Muscle layer of colon (tissue), 2 donors: Measurements from ENCODE around the gene TSR1.

Source experiments
- H3K27ac ChIP-seq: one replicate; pipeline ENCODE4 v1.7.0; 2013; ENCODE audit warnings: low read depth, mild to moderate bottlenecking, low read length, moderate library complexity
- H3K27me3 ChIP-seq, 2 donors: one replicate each; pipeline ENCODE4 v1.7.0; 2013; ENCODE audit warnings: low read length in 2 of 2, mild to moderate bottlenecking in 2 of 2; ENCODE audit not compliant: insufficient read depth in 2 of 2, control insufficient read depth in 1 of 2
- H3K36me3 ChIP-seq: one replicate; pipeline ENCODE4 v1.7.0; 2013; ENCODE audit warnings: mild to moderate bottlenecking, low read length; ENCODE audit not compliant: insufficient read depth
- H3K4me1 ChIP-seq: one replicate; pipeline ENCODE4 v1.7.0; 2013; ENCODE audit warnings: mild to moderate bottlenecking, low read length; ENCODE audit not compliant: insufficient read depth
- H3K4me3 ChIP-seq, 2 donors: one replicate each; pipeline ENCODE4 v1.7.0; 2013; ENCODE audit warnings: low read length in 2 of 2, low read depth in 1 of 2, mild to moderate bottlenecking in 1 of 2, moderate library complexity in 1 of 2
- H3K9ac ChIP-seq: one replicate; pipeline ENCODE4 v1.7.0; 2013; ENCODE audit warnings: low read length
- H3K9me3 ChIP-seq: one replicate; pipeline ENCODE4 v1.7.0; 2013; ENCODE audit warnings: mild to moderate bottlenecking, low read length
- donor health status: abdominal sarcoma.
- donor health status: Adenocarcinoma of cecum.

The TSR1 gene

DNA sequence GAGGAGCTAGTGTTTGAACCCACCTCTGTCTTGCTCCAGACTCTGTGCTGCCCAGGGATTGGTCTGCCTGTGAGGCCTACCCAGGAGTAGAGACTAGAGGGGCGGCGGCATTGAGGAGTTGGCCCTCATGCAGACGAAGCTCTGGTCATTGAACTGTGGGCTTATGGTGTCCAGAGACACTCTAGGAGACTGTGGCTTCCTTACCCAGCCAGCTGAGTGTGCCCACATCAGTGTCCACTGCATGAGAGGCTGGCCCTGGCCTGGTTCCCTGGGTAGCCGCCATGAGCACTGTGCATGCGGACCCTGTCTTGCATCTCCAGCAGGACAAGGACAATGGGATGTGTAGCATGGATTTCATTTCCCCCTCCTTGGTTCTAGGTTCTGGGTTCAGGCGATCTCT is 15.0 kb upstream of the TSR1 start:
- Histone ChIP-seq H3K4me1 (peaks cover 3% of the 10 kb centered on the region), H3K27ac (no peak overlapping the region), H3K9ac (no peak overlapping the region), H3K27me3 (no peaks in the 10 kb centered on the region), H3K36me3 (no peaks in the 10 kb centered on the region), H3K9me3 (no peaks in the 10 kb centered on the region), H3K4me3 (no peak overlapping the region)

DNA sequence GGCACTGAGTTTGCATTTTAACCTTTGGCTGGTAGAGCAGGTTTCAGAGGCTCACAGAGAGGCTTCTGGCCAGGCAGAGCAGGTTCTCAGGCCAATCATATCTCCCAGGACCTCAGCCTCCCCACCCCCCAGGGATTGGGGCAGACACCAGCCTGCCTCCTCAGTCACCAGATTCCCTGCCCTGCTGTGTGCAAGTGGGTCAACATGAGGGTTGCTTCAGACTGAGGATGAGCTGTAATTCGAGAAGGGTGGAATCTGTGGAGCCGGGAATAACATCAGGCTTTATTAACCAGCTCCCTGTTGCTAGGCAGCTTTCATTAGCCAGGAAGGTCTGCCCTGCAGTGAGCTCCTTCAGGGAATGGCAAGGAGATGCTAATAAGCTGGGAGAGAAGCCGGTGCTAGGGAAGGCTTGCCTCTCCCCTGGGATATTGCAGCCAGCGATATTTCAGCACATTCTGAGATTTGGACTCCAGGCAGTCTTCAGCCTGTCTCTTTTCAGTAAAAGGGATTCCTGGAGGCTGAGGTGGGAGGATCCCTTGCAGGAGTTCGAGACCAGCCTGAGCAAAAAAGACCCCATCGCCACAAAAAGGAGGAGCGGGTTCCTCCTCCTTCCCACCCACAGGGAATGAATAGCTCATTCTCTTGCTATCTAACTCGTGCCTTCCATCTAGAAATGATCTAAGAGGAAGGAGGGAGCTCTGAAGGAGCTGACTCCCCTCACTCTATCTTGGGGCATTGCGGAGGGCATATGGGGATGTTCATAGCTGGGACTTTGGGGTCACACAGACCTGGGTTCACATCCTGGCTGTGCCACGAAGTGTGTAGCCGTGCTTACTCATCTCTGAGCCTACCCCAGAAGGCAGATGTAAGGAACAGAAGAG is 11.8 kb upstream of the TSR1 start:
- peaks cover 19% of the 10 kb centered on the region for H3K36me3 ChIP-seq
- no peak overlapping the region for H3K9ac ChIP-seq
- H3K27me3 ChIP-seq = no peaks in the 10 kb centered on the region
- peaks cover 2% of the 10 kb centered on the region for H3K4me1 ChIP-seq
- no peak overlapping the region for H3K4me3 ChIP-seq
- no peaks in the 10 kb centered on the region for H3K9me3 ChIP-seq
- no peak overlapping the region for H3K27ac ChIP-seq

DNA sequence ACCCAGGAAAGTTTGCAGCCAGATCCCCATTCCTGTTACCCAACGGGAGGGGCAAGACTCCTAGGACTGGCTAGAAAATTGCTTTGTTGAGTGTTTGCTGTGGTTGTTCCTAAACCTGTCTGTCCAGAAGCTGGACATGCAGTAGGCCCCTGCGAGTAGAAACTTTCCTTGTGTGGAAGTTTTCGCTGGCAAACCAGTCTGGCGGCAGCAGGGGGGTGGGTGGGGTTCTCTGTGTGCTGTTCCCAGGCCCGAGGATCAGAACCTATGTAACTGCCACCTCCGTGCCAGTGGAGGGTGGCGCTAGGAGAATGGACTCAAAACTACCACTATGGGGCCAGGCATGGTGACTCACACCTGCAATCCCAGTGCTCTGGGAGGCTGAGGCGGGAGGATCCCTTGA is 10.2 kb upstream of the TSR1 start:
- H3K4me3 ChIP-seq = no peak overlapping the region
- peaks cover 25% of the 10 kb centered on the region for H3K36me3 ChIP-seq
- H3K9ac ChIP-seq = no peak overlapping the region
- no peak overlapping the region for H3K27ac ChIP-seq
- H3K4me1 ChIP-seq = no peaks in the 10 kb centered on the region
- H3K9me3 ChIP-seq = no peaks in the 10 kb centered on the region
- H3K27me3 ChIP-seq = no peaks in the 10 kb centered on the region

DNA sequence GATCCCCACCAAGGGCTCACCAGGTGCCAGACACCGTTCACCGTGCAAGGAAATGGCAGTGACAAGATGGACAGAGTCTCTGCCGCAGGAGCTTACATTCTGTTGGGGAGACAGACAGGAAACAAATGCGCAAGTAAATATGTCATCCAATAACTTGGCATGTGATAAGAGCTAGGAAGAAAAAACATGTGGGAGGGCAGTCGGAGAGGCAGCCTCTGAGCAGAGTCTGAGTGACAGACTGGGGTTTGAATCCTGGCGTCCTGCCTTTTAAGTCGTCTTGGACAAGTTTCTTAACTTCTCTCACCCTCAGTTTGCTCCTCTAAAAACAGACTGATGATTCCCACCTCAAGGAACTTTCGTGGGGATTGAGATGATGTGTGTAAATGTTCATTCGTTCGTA is 8.3 kb upstream of the TSR1 start:
- Histone ChIP-seq H3K9me3 (no peaks in the 10 kb centered on the region), H3K36me3 (peaks cover 26% of the 10 kb centered on the region), H3K27ac (no peak overlapping the region), H3K4me3 (no peak overlapping the region), H3K4me1 (no peaks in the 10 kb centered on the region), H3K9ac (no peak overlapping the region), H3K27me3 (no peaks in the 10 kb centered on the region)

DNA sequence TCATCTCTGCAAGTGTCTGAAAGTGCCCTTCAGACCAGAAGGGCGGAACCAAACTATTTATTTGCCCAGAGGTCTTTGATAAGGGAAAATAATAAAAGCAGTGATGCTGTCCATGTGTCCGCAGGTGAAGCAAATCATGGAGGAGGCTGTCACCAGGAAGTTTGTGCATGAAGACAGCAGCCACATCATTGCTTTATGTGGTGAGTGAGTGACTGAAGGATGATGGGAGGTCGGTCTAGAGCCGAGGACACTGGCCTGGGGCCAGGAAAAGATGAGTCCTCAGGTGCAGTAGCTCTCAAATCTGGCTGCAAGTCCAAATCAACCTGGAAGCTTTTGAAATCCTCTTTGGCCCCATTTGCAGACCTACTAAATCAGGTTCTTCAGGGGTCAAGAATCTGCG is 7.2 kb upstream of the TSR1 start:
- H3K9me3 ChIP-seq = no peaks in the 10 kb centered on the region
- peaks cover 26% of the 10 kb centered on the region for H3K36me3 ChIP-seq
- H3K9ac ChIP-seq = no peak overlapping the region
- peaks cover 1% of the 10 kb centered on the region for H3K4me1 ChIP-seq
- H3K27ac ChIP-seq = no peak overlapping the region
- H3K27me3 ChIP-seq = no peaks in the 10 kb centered on the region
- no peak overlapping the region for H3K4me3 ChIP-seq

DNA sequence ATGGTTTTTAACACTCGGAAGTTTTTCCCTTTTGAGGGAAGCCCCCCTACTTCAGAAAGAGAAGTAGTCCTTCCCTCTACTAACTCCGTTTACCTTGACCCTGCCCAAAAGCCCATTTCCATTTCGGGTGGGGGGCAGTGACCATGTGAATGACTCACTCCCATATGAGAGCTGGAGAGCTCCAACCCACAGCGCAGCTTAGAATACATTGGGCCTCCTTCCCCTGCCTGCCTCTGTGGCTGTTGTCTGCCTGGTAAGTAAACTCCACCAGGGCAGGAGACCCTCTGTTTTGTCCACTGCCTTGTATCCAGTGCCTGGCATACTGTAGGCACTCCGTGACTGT is 2.0 kb upstream of the TSR1 start:
- Histone ChIP-seq H3K36me3 (peaks cover 24% of the 10 kb centered on the region), H3K9ac (peak overlapping the region; percentile 61), H3K27me3 (no peaks in the 10 kb centered on the region), H3K27ac (peak overlapping the region; percentile 76), H3K4me1 (peaks cover 11% of the 10 kb centered on the region), H3K4me3 (peak overlapping the region; percentile 56 to 65), H3K9me3 (no peaks in the 10 kb centered on the region)

DNA sequence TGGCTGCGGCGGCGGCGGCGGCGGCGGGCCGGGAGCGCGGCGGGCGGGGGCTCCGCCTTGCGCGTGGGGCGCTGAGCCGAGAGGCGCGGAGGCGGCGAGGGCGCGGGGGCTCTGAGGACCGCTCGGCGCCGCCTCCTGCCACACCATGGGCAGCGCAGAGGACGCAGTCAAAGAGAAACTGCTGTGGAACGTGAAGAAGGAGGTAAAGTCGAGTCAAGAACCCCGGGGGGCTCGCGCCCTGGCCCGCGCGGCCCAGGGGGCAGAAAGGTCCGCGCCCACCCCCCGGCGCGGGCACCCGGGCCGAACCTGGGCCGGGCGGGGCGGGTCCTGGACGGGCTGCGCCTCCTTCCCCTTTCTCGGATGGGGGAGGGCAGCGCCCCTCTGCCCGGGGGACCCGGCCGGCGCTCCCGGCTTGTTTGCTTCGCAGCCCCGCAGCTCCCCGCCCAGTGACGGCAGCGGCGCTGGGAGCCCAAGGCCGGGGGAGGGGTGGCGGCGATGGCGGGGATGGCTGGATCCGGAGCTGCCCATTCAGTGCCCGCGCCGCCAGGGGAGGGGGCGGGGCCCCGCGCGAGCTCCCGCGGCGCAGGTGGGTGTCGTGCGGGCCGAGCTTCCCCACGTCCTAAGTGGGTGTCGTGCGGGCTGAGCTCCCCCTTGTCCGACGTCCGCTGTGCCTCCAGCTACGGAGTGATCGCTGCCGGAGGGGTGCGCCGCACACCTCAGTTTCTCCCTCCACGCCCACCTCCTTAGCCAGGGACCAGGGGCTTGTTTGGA is 1.5 kb upstream of the TSR1 start:
- Histone ChIP-seq H3K36me3 (peaks cover 27% of the 10 kb centered on the region), H3K27ac (peak overlapping the region; percentile 76)

DNA sequence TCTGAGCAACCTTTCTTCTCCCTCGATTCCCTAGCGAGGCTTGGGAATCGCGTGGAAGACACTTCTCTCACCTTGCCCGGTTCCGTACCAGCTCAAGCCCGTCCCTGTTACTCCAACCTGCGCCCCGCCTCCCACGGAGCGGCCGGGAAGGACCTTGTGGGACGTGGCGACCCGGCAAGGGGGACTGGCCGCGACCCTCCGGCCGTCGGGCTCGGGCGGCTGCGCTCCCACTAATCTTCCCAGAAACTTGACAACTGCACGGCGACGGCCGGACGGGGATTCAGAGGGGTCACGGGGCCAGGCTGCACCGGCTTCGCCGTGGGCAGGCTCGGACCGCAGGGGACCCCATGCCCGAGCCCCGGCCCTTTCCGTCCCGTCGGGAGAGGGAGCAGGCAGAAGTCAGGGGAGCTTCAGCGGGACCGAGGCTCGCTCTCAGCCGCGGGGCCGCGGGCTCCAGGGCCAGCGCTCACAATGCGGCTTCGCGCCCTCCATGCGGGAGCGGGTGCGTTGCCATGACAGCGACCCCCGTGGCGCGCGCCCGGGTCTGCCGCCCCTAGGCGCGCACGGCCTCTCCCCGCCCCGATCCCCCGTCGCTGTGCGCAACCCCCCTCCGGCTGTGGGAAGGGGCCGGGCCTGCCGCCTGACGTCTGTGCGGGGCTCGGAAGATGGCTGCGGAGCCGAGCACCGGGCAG is 741 bp upstream of the TSR1 start, which contains the start of gene SGSM2:
Gene SGSM2 (plus strand): TSS at position 650 of the 692 bp plus-strand sequence. CDS start 188 bp downstream, outside the sequence.
- Histone ChIP-seq H3K9me3 (no peaks in the 10 kb centered on the region), H3K27me3 (no peaks in the 10 kb centered on the region), H3K27ac (peak within 1 kb of the TSS; percentile 84), H3K4me1 (peaks cover 11% of the 10 kb centered on the region), H3K4me3 (peak within 1 kb of the TSS; percentile 65 to 79), H3K9ac (peak within 1 kb of the TSS; percentile 69), H3K36me3 (peaks cover 32% of the 10 kb centered on the region)

More for the DNA sequence above, 1.5 kb upstream of the TSR1 start:
- no peaks in the 10 kb centered on the region for H3K9me3 ChIP-seq
- H3K9ac ChIP-seq = peak overlapping the region; percentile 61
- H3K27me3 ChIP-seq = no peaks in the 10 kb centered on the region
- H3K4me3 ChIP-seq = peak overlapping the region; percentile 56 to 65
- H3K4me1 ChIP-seq = peaks cover 11% of the 10 kb centered on the region

DNA sequence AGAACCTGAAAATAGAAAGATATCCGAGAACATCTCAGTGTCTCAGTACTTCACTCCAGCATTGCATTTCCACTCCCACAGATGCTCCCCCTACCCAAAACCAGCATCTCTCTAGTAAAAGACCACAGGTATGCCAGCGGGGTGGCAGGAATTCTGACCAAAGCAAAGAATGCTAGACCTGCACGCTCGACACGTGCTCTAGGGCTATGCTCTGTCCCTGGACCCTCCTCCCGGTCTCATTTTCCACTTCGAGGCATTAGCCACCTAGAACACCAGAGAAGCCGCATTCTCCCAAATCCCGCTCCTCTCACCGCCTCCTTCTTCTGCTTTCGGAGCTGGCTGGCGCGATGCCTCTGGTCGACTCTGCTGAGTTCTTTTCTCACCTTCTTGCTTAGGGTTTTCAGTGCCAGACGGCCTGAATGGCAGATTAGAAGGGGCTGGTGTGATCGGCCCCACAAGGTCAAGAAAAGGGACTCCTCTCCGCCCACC is 487 bp downstream of the TSR1 start:
- Histone ChIP-seq H3K9me3 (no peaks in the 10 kb centered on the region), H3K27ac (peak overlapping the region; percentile 21), H3K4me1 (peaks cover 11% of the 10 kb centered on the region), H3K4me3 (peak overlapping the region; percentile 79 to 88), H3K27me3 (no peaks in the 10 kb centered on the region), H3K9ac (peak overlapping the region; percentile 22), H3K36me3 (peaks cover 37% of the 10 kb centered on the region)

DNA sequence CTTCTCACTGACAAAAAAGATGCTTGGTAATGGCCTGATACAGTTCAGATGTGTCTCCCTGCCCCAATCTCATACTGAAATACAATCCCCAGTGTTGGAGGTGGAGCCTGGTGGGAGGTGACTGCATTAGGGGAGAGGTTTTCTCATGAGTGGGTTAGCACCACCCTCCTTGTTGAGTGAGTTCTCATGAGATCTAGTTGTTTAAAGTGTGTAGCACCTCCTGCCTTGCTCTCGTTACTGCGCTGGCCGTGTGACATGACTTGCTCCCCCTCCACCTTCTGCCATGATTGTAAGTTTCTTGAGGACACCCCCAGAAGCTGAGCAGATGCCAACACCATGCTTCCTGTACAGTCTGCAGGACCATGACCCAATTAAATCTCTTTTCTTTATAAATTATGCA is 5.0 kb downstream of the TSR1 start:
- no peaks in the 10 kb centered on the region for H3K9me3 ChIP-seq
- H3K4me1 ChIP-seq = peaks cover 7% of the 10 kb centered on the region
- no peak overlapping the region for H3K27ac ChIP-seq
- H3K27me3 ChIP-seq = no peaks in the 10 kb centered on the region
- no peak overlapping the region for H3K4me3 ChIP-seq
- H3K36me3 ChIP-seq = peaks cover 60% of the 10 kb centered on the region
- no peak overlapping the region for H3K9ac ChIP-seq
